ENCODE results near the gene CHD2. TPM values are rescaled to one million over a fixed set of nuclear protein-coding genes. Genes with fewer than 3 reads are reported as not detected.

Gene CHD2
- total RNA-seq, 1 donor from 2014 or later: 105 TPM

DNA sequence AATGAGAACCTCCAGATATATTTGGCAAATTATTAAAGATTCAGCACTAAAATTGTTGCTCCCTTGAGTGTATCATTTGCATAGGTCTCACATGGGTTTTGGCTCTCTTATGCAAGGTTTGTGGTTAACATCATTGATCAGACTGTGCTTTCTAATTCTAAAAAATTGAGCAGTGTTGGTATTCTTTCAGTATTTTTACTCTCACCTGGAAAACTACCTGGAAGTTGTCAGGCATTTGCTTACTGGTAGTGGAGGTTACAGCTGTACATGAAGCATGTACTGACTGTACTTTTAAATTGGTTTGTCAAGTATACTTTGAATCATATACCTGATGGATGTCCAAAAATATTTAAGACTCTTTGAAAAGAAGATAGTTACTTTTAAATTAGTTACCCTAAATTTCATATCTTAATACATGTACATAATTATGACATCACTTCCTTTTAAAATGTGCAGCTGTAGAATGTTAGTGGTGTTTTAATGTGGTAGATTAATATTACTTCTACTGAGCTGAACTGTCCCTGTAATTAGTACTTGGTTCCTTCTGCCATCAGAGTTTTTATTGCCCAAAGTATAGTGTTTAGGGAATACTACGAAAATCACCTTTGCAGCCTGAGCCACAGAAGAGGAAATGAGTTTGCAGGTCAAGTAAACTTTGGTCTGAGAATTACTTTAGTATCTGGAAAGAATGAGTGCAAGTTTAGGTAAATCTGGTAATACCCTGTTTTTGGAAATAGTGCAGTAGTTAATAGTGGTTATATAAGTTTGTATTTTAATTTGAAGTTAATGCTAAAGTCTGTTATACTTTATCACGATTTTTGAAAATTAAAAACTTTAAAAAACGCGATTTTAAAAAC is 2.8 kb downstream of the CHD2 start:
- Histone ChIP-seq H3K36me3 (ENCODE audit: insufficient read depth, low read length) (no peaks in the 10 kb centered on the region), H3K4me1 (ENCODE audit: insufficient read depth, low read length) (peaks cover 29% of the 10 kb centered on the region), H3K27ac (ENCODE audit: low read depth, low read length) (peak overlapping the region; percentile 99), H4K20me1 (ENCODE audit: insufficient read depth, low read length) (peaks cover 18% of the 10 kb centered on the region), H3K9ac (ENCODE audit: low read length) (peak overlapping the region; percentile 98), H3K9me3 (ENCODE audit: insufficient read depth, low read depth, low read length) (no peaks in the 10 kb centered on the region), H3K4me2 (ENCODE audit: low read length) (peak overlapping the region; percentile 90), H2AFZ (ENCODE audit: low read depth, low read length) (no peak overlapping the region), H3K27me3 (ENCODE audit: insufficient read depth, low read length) (no peaks in the 10 kb centered on the region), H3K4me3 (ENCODE audit: insufficient read depth, low read depth, low read length) (peak overlapping the region; percentile 95), H3K79me2 (ENCODE audit: insufficient read depth, low read length) (peaks cover 98% of the 10 kb centered on the region)
- H3K4me3 Mint-ChIP-seq (ENCODE audit: unreplicated experiment): peak overlapping the region; percentile 97
- peaks cover 25% of the 10 kb centered on the region for H3K36me3 Mint-ChIP-seq (ENCODE audit: low read depth, unreplicated experiment)
- H3K27ac Mint-ChIP-seq (ENCODE audit: unreplicated experiment): peak overlapping the region; percentile 100
- no peaks in the 10 kb centered on the region for H3K27me3 Mint-ChIP-seq (ENCODE audit: low read depth, unreplicated experiment)
- no peaks in the 10 kb centered on the region for H3K9me3 Mint-ChIP-seq (ENCODE audit: unreplicated experiment)
- TF ChIP-seq EZH2 (IDR thresholded peaks at IDR 0.05; ENCODE audit: insufficient read depth, low read length): no peak
- TF ChIP-seq, protein P1, sequence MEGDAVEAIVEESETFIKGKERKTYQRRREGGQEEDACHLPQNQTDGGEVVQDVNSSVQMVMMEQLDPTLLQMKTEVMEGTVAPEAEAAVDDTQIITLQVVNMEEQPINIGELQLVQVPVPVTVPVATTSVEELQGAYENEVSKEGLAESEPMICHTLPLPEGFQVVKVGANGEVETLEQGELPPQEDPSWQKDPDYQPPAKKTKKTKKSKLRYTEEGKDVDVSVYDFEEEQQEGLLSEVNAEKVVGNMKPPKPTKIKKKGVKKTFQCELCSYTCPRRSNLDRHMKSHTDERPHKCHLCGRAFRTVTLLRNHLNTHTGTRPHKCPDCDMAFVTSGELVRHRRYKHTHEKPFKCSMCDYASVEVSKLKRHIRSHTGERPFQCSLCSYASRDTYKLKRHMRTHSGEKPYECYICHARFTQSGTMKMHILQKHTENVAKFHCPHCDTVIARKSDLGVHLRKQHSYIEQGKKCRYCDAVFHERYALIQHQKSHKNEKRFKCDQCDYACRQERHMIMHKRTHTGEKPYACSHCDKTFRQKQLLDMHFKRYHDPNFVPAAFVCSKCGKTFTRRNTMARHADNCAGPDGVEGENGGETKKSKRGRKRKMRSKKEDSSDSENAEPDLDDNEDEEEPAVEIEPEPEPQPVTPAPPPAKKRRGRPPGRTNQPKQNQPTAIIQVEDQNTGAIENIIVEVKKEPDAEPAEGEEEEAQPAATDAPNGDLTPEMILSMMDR (IDR thresholded peaks at IDR 0.05; ENCODE audit: insufficient read depth, low read depth, low read length): no peak
- no peak for FAIRE-seq
- peaks cover 37% of the 10 kb centered on the region for H3K4me1 Mint-ChIP-seq (ENCODE audit: low read depth, unreplicated experiment)
- DNase-seq (ENCODE audit: low read depth): no peak

DNA sequence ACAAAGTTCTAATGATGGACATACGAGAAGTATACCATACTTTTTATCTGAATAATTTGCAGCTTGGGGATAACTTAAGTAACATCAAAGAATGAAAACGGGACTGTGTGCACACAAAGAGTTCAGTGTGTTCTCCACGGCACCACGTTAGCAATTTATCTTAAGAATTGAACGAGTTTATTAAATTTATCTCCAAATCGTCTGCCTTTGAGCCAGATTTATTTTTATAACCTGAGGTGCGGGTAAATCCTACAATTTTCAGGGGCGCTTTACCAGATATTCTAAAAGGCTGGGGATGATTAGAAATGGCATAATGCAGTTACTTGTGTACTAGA is 3.5 kb downstream of the CHD2 start:
- H3K79me2 ChIP-seq (ENCODE audit: insufficient read depth, low read length): peaks cover 98% of the 10 kb centered on the region
- Mint-ChIP-seq H3K9me3 (ENCODE audit: unreplicated experiment) (no peaks in the 10 kb centered on the region), H3K27ac (ENCODE audit: unreplicated experiment) (peak overlapping the region; percentile 100), H3K36me3 (ENCODE audit: low read depth, unreplicated experiment) (peaks cover 23% of the 10 kb centered on the region), H3K4me3 (ENCODE audit: unreplicated experiment) (peak overlapping the region; percentile 97), H3K4me1 (ENCODE audit: low read depth, unreplicated experiment) (peaks cover 41% of the 10 kb centered on the region), H3K27me3 (ENCODE audit: low read depth, unreplicated experiment) (no peaks in the 10 kb centered on the region)
- H3K27ac ChIP-seq (ENCODE audit: low read depth, low read length): peak overlapping the region; percentile 99
- no peak overlapping the region for H2AFZ ChIP-seq (ENCODE audit: low read depth, low read length)
- TF ChIP-seq EZH2 (IDR thresholded peaks at IDR 0.05; ENCODE audit: insufficient read depth, low read length): no peak
- peak overlapping the region; percentile 98 for H3K9ac ChIP-seq (ENCODE audit: low read length)
- no peaks in the 10 kb centered on the region for H3K27me3 ChIP-seq (ENCODE audit: insufficient read depth, low read length)
- peaks cover 35% of the 10 kb centered on the region for H3K4me1 ChIP-seq (ENCODE audit: insufficient read depth, low read length)
- H3K36me3 ChIP-seq (ENCODE audit: insufficient read depth, low read length): no peaks in the 10 kb centered on the region
- H4K20me1 ChIP-seq (ENCODE audit: insufficient read depth, low read length): peaks cover 22% of the 10 kb centered on the region
- H3K9me3 ChIP-seq (ENCODE audit: insufficient read depth, low read depth, low read length): no peaks in the 10 kb centered on the region
- H3K4me2 ChIP-seq (ENCODE audit: low read length): peak overlapping the region; percentile 90
- FAIRE-seq (no peak), DNase-seq (ENCODE audit: low read depth) (no peak)
- H3K4me3 ChIP-seq (ENCODE audit: insufficient read depth, low read depth, low read length): peak overlapping the region; percentile 95

DNA sequence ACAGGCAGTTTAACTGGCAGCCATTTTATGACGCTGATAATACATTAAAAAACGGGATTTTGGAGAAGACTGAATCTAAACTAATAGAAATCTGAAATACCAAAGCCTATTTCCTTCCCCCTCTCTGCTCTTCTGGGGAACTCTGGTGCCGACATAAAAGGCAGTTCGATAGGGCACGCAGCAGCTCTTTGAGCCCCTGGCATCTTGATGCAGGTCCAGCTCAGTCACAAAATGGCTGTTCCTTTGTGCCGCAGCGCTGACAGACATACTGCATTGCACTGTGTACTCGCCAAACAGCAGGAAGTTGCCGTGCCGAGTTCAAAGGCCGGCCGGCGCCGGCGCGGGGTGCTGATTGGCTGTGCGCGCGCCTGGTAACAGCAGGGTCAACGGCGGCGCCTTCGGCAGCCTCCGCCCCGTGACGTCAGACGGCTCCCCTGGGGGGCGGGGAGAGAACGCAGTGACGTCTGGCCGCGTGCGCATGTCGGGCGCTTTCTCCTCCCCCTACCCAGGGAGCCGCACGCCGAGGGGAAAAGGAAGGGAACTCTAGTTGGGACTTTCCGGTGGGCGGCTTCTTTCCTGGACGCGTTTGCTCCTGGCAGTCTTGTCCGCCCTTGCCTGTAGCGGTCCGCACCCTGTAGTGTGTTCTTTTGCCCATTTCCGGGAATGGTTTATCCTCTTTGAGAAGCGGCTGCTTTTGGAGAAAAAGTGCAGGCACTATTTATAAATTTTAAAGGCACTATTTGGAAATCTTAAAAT is 4.0 kb downstream of the CHD2 start:
- Mint-ChIP-seq H3K27ac (ENCODE audit: unreplicated experiment) (peak overlapping the region; percentile 100), H3K9me3 (ENCODE audit: unreplicated experiment) (no peaks in the 10 kb centered on the region), H3K4me1 (ENCODE audit: low read depth, unreplicated experiment) (peaks cover 41% of the 10 kb centered on the region), H3K27me3 (ENCODE audit: low read depth, unreplicated experiment) (no peaks in the 10 kb centered on the region), H3K36me3 (ENCODE audit: low read depth, unreplicated experiment) (peaks cover 19% of the 10 kb centered on the region), H3K4me3 (ENCODE audit: unreplicated experiment) (peak overlapping the region; percentile 97)
- no peaks in the 10 kb centered on the region for H3K36me3 ChIP-seq (ENCODE audit: insufficient read depth, low read length)
- peaks cover 22% of the 10 kb centered on the region for H4K20me1 ChIP-seq (ENCODE audit: insufficient read depth, low read length)
- peak overlapping the region; percentile 91 for H3K4me2 ChIP-seq (ENCODE audit: low read length)
- H3K79me2 ChIP-seq (ENCODE audit: insufficient read depth, low read length): peaks cover 98% of the 10 kb centered on the region
- H2AFZ ChIP-seq (ENCODE audit: low read depth, low read length): no peak overlapping the region
- H3K4me1 ChIP-seq (ENCODE audit: insufficient read depth, low read length): peaks cover 41% of the 10 kb centered on the region
- TF ChIP-seq EZH2 (IDR thresholded peaks at IDR 0.05; ENCODE audit: insufficient read depth, low read length): no peak
- TF ChIP-seq, protein P1 (IDR thresholded peaks at IDR 0.05; ENCODE audit: insufficient read depth, low read depth, low read length): no peak
- H3K9me3 ChIP-seq (ENCODE audit: insufficient read depth, low read depth, low read length): no peaks in the 10 kb centered on the region
- peak overlapping the region; percentile 95 for H3K4me3 ChIP-seq (ENCODE audit: insufficient read depth, low read depth, low read length)
- H3K27me3 ChIP-seq (ENCODE audit: insufficient read depth, low read length): no peaks in the 10 kb centered on the region
- peak; percentile 93 for DNase-seq (ENCODE audit: low read depth)
- H3K9ac ChIP-seq (ENCODE audit: low read length): peak overlapping the region; percentile 98
- no peak for FAIRE-seq
- H3K27ac ChIP-seq (ENCODE audit: low read depth, low read length): peak overlapping the region; percentile 99

All from astrocyte (in vitro differentiated cells and primary cell).